ENCODE data around the gene SCAANT1.
A peak's percentile ranks its signal among the peaks of the same experiment; 100 is the strongest.

Gene SCAANT1

DNA sequence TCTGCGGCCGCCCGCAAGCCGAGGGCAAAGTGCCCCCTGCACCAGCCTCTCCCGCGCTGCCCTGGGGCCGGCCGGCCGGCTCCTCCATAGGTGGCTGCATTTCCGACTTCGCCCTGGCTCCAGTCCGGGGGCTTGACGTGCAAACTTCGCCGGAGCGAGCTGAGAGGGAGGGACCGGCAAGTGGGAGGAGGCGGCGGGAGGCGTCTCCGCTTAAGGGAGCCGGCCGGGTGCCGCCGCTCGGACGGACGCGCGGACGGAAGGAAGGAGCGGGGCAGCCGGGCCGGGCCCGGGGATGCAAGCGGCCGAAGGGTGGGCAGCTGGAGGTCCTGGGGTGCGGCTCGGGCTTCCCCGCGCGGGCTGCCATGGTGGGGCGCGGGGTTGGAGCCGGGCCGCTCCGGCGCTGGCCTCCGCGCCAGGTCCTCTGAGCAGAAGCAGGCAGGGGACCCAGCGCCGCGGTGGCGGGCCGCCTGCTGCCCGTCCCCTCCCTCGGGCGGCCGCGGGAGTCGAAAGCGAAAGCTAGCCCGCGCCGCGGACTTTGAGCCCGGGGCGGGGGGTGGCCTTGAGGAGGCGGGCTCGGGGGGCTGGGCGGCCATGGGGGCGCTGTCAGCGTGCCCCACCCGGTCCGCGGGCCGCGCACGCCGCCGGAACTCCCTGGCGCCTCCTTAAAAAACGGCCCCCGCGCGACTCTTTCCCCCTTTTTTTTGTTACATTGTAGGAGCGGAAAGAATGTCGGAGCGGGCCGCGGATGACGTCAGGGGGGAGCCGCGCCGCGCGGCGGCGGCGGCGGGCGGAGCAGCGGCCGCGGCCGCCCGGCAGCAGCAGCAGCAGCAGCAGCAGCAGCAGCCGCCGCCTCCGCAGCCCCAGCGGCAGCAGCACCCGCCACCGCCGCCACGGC is at the start of gene SCAANT1:
Gene SCAANT1 (minus strand): TSS at position 511 of the 895 bp plus-strand sequence.
- peak; percentile 70 to 75 for DNase-seq (ENCODE audit: low read depth in 1 of 2, low spot score in 1 of 2)

- DNase-seq (ENCODE audit: low read depth in 1 of 2, low spot score in 1 of 2): no peak
These were observed 49.7 kb upstream of the SCAANT1 start for GRCh38 chr3:63961891-63962290.

GRCh38 chr3:63960048-63960711 is 48.0 kb upstream of the SCAANT1 start:
- DNase-seq (ENCODE audit: low read depth in 1 of 2, low spot score in 1 of 2): no peak

GRCh38 chr3:63959146-63959545 is 47.0 kb upstream of the SCAANT1 start:
- DNase-seq (ENCODE audit: low read depth in 1 of 2, low spot score in 1 of 2): no peak

DNA sequence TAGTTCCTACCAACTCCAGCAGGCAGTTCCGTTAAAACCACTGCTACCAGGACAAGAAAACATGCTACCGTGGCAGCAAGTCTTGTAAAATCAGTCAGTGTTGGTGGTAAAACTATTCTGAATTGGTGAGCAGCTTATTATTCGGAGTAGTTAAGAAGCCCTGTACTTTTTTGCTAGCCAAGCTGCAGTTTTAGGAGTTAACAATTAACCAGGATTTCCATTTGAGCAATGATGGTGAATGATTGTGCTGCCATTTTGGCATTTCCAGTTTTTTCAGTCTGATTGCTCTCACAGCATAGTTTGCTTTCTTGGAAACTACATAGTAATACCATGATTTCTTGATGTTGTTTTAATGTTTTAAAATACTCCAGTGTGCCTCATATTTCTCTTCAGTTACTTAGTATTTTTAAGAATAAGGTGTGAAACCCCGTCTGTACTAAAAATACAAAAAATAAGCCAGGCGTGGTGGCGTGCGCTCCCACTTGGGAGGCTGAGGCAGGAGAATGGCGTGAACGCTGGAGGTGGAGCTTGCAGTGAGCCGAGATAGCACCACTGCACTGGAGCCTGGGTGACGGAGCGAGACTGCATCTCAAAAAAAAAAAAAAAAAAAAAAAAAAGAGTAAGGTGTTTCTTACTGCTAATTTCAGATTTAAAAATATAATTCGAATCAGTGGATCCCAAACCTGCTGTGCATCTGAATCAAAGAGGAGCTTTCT is 43.8 kb upstream of the SCAANT1 start:
- no peak for DNase-seq (ENCODE audit: low read depth in 1 of 2, low spot score in 1 of 2)

GRCh38 chr3:63955036-63955650 is 43.0 kb upstream of the SCAANT1 start:
- no peak for DNase-seq (ENCODE audit: low read depth in 1 of 2, low spot score in 1 of 2)

DNA sequence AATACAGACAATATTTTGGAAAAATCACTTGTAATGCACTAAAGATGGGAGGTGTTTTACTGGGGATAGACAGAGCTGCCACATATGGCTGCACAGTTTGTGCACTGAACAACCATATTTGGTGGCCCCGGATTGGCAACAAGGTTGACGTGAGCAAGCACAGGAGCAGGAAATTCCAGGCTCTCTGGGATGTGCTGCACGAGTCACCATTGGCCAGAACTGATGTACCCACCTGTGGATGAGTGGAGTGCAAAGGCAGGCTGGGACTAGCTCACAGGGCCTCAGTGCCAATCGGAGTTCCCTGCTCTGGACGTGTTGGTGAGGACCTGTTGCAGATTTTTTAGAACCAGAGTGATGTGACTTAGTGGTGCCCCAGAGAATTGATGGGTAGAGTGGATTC is 42.0 kb upstream of the SCAANT1 start:
- no peak for DNase-seq (ENCODE audit: low read depth in 1 of 2, low spot score in 1 of 2)

DNA sequence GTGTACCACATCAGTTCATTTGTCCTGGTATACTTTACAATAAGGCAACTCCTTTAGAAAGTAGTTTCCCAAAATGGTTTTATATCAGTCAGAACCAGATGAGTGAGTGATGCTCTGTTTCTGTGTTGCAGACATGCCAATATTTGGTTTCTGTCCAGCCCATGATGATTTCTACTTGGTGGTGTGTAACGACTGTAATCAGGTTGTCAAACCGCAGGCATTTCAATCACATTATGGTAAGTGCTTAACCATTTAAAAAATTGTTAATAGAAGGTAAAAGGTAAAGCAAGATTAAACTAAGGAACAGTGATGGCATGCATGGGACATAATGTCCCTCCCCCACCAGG is 40.0 kb upstream of the SCAANT1 start:
- DNase-seq (ENCODE audit: low read depth in 1 of 2, low spot score in 1 of 2): no peak

DNA sequence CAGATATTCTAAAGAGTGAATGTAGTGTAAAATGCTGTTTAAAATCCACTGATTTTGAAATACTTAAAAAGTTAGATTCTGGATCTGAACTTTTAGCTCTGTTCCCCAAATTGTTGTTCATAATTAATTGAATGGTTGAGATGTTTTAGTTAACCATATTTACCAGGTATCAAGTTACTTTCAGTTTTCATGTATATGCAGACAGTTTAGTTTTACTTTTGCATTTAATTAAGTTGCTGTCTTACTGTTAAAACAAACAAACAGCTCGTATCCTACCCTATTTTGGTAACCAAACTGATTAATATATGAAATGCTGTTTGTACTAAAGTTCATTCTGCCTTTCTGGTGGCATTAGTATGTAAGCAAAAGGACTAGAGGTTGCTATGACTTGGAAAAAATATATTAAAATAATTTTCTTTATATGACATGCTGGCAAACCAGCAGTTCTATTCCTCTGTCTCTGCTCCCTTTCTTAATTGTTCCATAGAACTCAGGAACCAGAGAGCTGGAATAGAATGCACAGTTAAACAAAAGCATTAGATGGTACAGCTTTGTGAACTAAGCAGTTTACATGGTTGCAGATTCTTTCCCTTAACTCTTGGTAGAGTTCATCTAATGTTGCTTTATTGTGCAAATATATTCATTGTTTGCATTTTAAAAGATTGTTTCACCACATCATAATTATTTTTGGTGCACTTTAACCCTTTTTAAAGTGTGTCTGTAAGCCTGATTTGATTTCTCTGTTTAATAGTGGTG is 39.5 kb upstream of the SCAANT1 start:
- no peak for DNase-seq (ENCODE audit: low read depth in 1 of 2, low spot score in 1 of 2)

- DNase-seq (ENCODE audit: low read depth in 1 of 2, low spot score in 1 of 2): no peak
These were observed 38.5 kb upstream of the SCAANT1 start for GRCh38 chr3:63950698-63951097.

GRCh38 chr3:63949005-63949404 is 36.8 kb upstream of the SCAANT1 start:
- no peak for DNase-seq (ENCODE audit: low read depth in 1 of 2, low spot score in 1 of 2)

GRCh38 chr3:63947594-63947993 is 35.4 kb upstream of the SCAANT1 start:
- DNase-seq (ENCODE audit: low read depth in 1 of 2, low spot score in 1 of 2): no peak

DNA sequence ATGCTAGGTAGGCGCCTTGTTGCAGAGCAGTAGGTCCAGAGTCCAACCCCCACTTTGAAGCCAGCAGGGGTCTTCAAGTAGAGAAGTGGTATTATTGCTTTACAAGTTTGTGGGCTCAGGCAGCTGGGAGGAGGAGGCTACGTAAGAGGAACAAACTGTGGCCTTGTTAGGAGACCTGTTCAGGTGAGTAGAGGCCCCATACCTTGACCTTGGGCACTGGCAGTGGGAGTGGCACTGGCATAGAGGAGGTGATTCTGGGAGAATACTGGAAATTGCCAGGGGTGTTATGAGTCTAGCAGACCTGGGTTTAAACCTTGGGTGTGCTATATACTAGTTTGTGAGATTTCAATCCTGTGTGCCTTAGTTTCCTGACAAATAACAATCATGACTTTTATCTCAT is 34.6 kb upstream of the SCAANT1 start:
- DNase-seq (ENCODE audit: low read depth in 1 of 2, low spot score in 1 of 2): no peak

DNA sequence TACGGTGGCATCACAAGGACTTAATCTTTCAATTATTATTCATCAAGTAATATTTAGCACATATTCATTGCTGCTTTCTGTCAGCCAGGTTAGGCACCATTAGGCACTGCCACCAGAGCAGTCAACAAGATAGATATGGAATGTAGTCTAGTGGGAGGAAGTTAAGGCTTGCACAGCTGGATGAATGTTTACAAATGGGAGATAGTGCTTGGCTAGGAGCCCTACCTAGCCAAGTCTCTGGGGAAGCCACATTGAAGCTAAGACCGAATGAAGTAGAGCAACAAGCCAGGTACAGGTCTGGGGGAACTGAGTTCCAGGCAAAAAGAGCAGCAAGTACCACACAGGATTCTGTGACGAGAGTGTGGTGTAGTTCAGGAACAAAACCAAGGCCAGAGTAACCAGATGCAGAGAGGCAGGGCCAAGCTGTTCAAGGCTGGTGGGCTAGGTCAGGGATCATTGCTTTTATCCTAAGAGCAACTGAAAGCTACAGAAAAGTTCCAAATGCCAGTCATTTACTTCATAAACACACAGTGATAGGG is 33.4 kb upstream of the SCAANT1 start:
- DNase-seq (ENCODE audit: low read depth in 1 of 2, low spot score in 1 of 2): no peak

GRCh38 chr3:63943678-63944077 is 31.5 kb upstream of the SCAANT1 start:
- DNase-seq (ENCODE audit: low read depth in 1 of 2, low spot score in 1 of 2): no peak

GRCh38 chr3:63942528-63942927 is 30.3 kb upstream of the SCAANT1 start:
- no peak for DNase-seq (ENCODE audit: low read depth in 1 of 2, low spot score in 1 of 2)

GRCh38 chr3:63940389-63940757 is 28.2 kb upstream of the SCAANT1 start:
- no peak for DNase-seq (ENCODE audit: low read depth in 1 of 2, low spot score in 1 of 2)

GRCh38 chr3:63937661-63938651 is 25.8 kb upstream of the SCAANT1 start:
- DNase-seq (ENCODE audit: low read depth in 1 of 2, low spot score in 1 of 2): no peak

DNA sequence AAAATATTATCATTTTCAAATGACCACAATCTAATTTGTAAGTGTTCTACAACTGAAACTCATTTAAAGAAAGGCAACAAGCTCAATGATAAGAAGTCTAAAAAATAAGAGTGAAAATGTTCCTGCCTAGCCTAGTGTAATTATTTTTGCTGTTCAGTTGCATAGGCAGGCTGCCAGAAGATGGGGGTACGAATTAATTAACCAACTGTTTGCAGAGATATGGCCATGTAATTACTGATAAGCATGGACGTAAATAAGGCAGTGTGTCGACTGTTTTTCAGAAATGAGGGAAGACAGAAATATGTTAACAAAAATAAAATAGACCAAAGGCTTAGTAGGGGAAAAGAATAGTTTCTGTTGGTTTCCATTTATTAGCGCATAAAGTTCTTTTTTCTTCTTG is 24.7 kb upstream of the SCAANT1 start:
- DNase-seq (ENCODE audit: low read depth in 1 of 2, low spot score in 1 of 2): no peak

Measured in stimulated activated CD4-positive, alpha-beta T cell treated with anti-CD3 and anti-CD28 coated beads, Interleukin-15, amount 100 ng/mL, for 1 hour (primary cell).